Endodermal cell (in vitro differentiated cells): ENCODE data around the gene MGLL. TPM values are rescaled to one million over a fixed set of nuclear protein-coding genes. Genes with fewer than 3 reads are reported as not detected.

Experiments used
- DNase-seq: peaks from one replicate; pipeline ENCODE4 v3.0.0-alpha.2; 2017
- H3K27ac ChIP-seq: 2 replicates; pipeline ENCODE4 v1.5.1; 2013; ENCODE audit warnings: mild to moderate bottlenecking, low read depth, low read length, moderate library complexity
- H3K27me3 ChIP-seq: 2 replicates; pipeline ENCODE4 v1.6.1; 2013; ENCODE audit warnings: mild to moderate bottlenecking, low read length, moderate library complexity; ENCODE audit not compliant: insufficient read depth, control insufficient read depth, poor library complexity, severe bottlenecking
- H3K36me3 ChIP-seq: 2 replicates; pipeline ENCODE4 v1.7.0; 2013; ENCODE audit warnings: mild to moderate bottlenecking, low read length, moderate library complexity; ENCODE audit not compliant: control insufficient read depth, insufficient read depth
- H3K4me1 ChIP-seq: one replicate; pipeline ENCODE4 v1.7.0; 2013; ENCODE audit warnings: low read length; ENCODE audit not compliant: control insufficient read depth, insufficient read depth
- H3K4me3 ChIP-seq: 2 replicates; pipeline ENCODE4 v1.5.1; 2013; ENCODE audit warnings: mild to moderate bottlenecking, low read length, moderate library complexity
- H3K9ac ChIP-seq: 2 replicates; pipeline ENCODE4 v1.6.1; 2013; ENCODE audit warnings: mild to moderate bottlenecking, low read length, moderate library complexity; ENCODE audit not compliant: poor library complexity, severe bottlenecking; ENCODE audit errors: extremely low read depth
- H3K9me3 ChIP-seq: 2 replicates; pipeline ENCODE4 v1.6.1; 2013; ENCODE audit warnings: mild to moderate bottlenecking, low read length, moderate library complexity; ENCODE audit not compliant: control insufficient read depth
- H3K27ac Mint-ChIP-seq: 2 replicates; pipeline ENCODE4 v1.8.0; 2020; ENCODE audit warnings: mixed read lengths
- H3K27me3 Mint-ChIP-seq: 2 replicates; pipeline ENCODE4 v1.8.0; 2021; ENCODE audit warnings: mild to moderate bottlenecking, mixed read lengths; ENCODE audit not compliant: insufficient read depth
- H3K36me3 Mint-ChIP-seq: 2 replicates; pipeline ENCODE4 v1.8.0; 2020; ENCODE audit warnings: low read depth, mixed read lengths
- H3K4me1 Mint-ChIP-seq: 2 replicates; pipeline ENCODE4 v1.8.0; 2020; ENCODE audit warnings: mixed read lengths
- H3K4me3 Mint-ChIP-seq: 2 replicates; pipeline ENCODE4 v1.8.0; 2020; ENCODE audit warnings: mild to moderate bottlenecking, moderate library complexity, mixed read lengths
- H3K9me3 Mint-ChIP-seq: 2 replicates; pipeline ENCODE4 v1.8.0; 2020; ENCODE audit warnings: mild to moderate bottlenecking, mixed read lengths
- WGBS, 2 experiments: methylation state at CpG; one replicate each; pipeline versions ENCODE4 v1.1.5 to v1.1.7; 2013; ENCODE audit warnings: missing lambda C conversion rate in 2 of 2, mixed read lengths in 1 of 2; ENCODE audit not compliant: insufficient coverage in 1 of 2, insufficient read length in 1 of 2; 5-methylcytosine and 5-hydroxymethylcytosine counted together
- total RNA-seq, 2 donors: library from RNA; stranded (reverse); fragmentation: NEBNext Ultra II Directional in 1 of 2; extraction: Animal tissue kit (Norgen Biotek cat#: 25700) in 1 of 2; gene quantifications; 2 replicates in 1 of 2; 3 replicates in 1 of 2; pipeline ENCODE4 v1.2.1, GENCODE V29; 2021
- TF ChIP-seq, protein P1 (sequence below): fragments of 200-600 bp; sonication (generic); conservative IDR thresholded peaks from 2 replicates; pipeline ENCODE4 v1.5.0; 2021; ENCODE audit warnings: antibody characterized with exemption, mild to moderate bottlenecking

The MGLL gene
- total RNA-seq, 2 donors from 2014 or later: 0.22 TPM; not detected in 1

DNA sequence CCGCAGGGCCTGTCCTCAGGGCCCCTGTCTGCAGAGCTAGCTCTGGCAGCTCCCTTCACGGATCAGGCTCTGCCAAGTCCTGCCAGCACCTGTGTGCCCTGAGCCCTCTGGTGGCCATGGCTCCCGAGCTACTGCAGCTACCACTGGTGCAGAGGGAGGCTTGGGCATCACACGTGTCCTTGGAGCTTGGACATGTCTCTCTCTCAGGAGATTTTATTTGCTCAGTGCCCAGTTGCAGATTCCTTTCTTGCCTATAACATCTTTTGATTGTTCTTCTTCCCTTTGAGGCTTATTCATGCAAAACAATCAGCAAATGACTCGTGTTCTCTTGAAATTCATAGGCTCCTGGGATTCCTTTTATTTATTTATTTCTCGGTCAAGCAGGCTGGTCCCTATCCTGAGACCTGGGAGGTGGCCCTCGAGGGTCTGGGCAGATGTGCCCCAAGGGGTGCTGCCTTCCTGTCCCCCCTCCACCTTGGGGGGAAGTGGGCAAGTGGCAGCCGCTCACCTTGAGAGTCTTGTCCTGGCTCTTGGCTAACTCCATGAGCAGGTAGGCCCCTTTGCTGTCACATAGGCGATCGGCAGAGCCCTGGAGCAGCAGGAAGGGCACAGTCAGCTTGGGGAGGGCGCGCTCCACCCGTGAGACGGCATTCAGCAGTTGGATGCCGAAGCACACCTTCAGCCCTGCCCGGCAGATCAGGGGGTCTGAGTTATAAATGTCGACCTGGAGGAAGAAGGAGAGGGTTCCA is 127.7 kb downstream of the MGLL start:
- DNase-seq: peak; percentile 84
- no peak overlapping the region for H3K4me3 Mint-ChIP-seq
- Histone ChIP-seq H3K9me3 (no peaks in the 10 kb centered on the region), H3K27me3 (no peaks in the 10 kb centered on the region), H3K4me3 (no peak overlapping the region), H3K9ac (no peak overlapping the region), H3K36me3 (no peaks in the 10 kb centered on the region), H3K27ac (no peak overlapping the region), H3K4me1 (peaks cover 7% of the 10 kb centered on the region)
- no peaks in the 10 kb centered on the region for H3K27me3 Mint-ChIP-seq
- 77 to 82% methylated on average over 5 to 17 of the region's 17 CpGs for WGBS, 2 experiments
- H3K4me1 Mint-ChIP-seq: peaks cover 3% of the 10 kb centered on the region
- no peaks in the 10 kb centered on the region for H3K36me3 Mint-ChIP-seq
- H3K27ac Mint-ChIP-seq: no peak overlapping the region
- no peaks in the 10 kb centered on the region for H3K9me3 Mint-ChIP-seq
- TF ChIP-seq, protein P1, sequence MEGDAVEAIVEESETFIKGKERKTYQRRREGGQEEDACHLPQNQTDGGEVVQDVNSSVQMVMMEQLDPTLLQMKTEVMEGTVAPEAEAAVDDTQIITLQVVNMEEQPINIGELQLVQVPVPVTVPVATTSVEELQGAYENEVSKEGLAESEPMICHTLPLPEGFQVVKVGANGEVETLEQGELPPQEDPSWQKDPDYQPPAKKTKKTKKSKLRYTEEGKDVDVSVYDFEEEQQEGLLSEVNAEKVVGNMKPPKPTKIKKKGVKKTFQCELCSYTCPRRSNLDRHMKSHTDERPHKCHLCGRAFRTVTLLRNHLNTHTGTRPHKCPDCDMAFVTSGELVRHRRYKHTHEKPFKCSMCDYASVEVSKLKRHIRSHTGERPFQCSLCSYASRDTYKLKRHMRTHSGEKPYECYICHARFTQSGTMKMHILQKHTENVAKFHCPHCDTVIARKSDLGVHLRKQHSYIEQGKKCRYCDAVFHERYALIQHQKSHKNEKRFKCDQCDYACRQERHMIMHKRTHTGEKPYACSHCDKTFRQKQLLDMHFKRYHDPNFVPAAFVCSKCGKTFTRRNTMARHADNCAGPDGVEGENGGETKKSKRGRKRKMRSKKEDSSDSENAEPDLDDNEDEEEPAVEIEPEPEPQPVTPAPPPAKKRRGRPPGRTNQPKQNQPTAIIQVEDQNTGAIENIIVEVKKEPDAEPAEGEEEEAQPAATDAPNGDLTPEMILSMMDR: peak; percentile 72

DNA sequence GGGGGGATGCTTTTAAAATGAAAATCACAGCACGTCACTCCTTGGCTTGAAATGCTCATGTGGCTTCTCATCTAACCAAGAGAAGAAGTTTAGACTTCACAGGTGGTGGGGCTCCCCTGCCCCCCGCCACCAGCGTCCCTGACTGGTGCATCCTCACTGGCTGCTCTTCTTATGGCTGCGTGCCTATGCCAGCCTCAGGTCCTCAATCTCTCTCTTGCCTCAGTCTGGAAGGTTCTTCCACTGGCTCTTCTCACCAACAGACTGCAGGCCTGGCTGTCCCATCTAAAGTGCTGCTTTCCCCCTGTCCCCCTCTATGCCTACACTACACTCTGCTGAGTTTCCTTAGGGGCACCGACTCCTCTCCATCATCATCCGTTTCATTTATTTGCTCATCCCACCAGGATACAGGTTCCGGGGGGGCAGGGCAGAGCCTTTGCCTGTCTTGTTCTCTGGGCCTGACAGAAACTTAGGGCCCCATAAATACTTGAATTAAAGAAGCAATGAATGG is 128.9 kb downstream of the MGLL start:
- H3K27ac ChIP-seq: no peak overlapping the region
- H3K4me1 ChIP-seq: peaks cover 7% of the 10 kb centered on the region
- Mint-ChIP-seq H3K27ac (no peak overlapping the region), H3K9me3 (no peaks in the 10 kb centered on the region), H3K4me1 (peaks cover 8% of the 10 kb centered on the region), H3K36me3 (no peaks in the 10 kb centered on the region), H3K27me3 (no peaks in the 10 kb centered on the region), H3K4me3 (no peak overlapping the region)
- H3K36me3 ChIP-seq: no peaks in the 10 kb centered on the region
- H3K4me3 ChIP-seq: no peak overlapping the region
- H3K9me3 ChIP-seq: no peaks in the 10 kb centered on the region
- TF ChIP-seq, protein P1: no peak
- no peak overlapping the region for H3K9ac ChIP-seq
- 88 to 94% methylated on average over 3 to 7 of the region's 7 CpGs for WGBS, 2 experiments
- DNase-seq: no peak
- no peaks in the 10 kb centered on the region for H3K27me3 ChIP-seq

DNA sequence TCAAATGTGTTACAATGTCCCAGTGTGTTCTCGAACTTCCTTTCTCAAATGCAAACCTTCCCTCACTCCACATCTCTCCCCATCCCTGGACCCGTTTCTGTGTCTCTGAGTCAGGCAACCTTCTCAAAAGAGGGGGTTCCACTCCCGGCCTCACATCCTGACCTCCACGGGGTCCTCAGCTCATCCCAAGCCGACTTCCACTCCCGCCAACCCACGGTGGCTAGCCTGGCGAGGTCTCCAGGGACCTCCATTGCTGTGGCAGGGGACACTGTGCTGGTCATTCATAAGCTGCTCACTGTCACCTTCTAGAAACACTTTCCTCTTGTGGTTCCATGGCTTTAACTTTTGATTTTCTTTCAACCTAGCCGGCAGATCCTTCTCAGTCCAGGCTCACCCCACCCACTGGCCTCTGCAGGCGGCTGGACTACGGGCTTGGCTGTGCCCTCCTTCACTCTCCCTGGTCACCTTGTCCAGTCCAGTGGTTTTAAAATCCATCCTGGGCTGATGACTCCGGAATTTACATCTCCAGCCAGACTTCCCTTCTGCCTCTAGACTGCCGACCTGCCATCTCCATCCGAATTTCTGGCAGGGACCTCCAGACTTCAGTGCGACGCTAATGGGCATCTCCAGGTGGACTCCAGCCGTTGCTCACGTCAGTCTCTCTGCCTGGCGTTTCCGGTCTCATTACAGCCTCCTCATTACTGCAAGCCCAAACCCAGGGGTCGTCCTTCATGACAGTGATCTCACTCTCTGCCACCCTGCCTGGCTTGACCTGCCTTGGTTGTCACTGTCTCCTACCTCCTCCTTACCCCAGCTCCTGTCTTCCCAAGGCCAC is 129.6 kb downstream of the MGLL start:
- H3K27me3 ChIP-seq: no peaks in the 10 kb centered on the region
- H3K36me3 ChIP-seq: no peaks in the 10 kb centered on the region
- Mint-ChIP-seq H3K4me3 (no peak overlapping the region), H3K9me3 (no peaks in the 10 kb centered on the region), H3K27ac (no peak overlapping the region), H3K27me3 (no peaks in the 10 kb centered on the region), H3K36me3 (no peaks in the 10 kb centered on the region), H3K4me1 (peaks cover 5% of the 10 kb centered on the region)
- no peak overlapping the region for H3K4me3 ChIP-seq
- no peak overlapping the region for H3K27ac ChIP-seq
- no peak for DNase-seq
- WGBS, 2 experiments: 86 to 89% methylated on average over 19 to 21 of the region's 21 CpGs
- no peaks in the 10 kb centered on the region for H3K9me3 ChIP-seq
- H3K4me1 ChIP-seq: peaks cover 7% of the 10 kb centered on the region
- TF ChIP-seq, protein P1: no peak
- H3K9ac ChIP-seq: no peak overlapping the region
